Mammary epithelial cell (primary cell): Measurements from ENCODE around the gene THRA.

Experiments
- EZH2 ChIP-seq: IDR thresholded peaks from 2 replicates; pipeline ENCODE4 v1.6.1; 2012; ENCODE audit warnings: low read length, inconsistent platforms, borderline replicate concordance
- TF ChIP-seq, protein P1 (sequence below), 2 donors: IDR thresholded peaks in 1 of 2; conservative IDR thresholded peaks in 1 of 2; 2 replicates each; pipeline ENCODE4 v1.5.1; 2011 to 2012; ENCODE audit warnings: inconsistent platforms in 2 of 2, low read length in 2 of 2, mild to moderate bottlenecking in 2 of 2, control low read depth in 1 of 2, low read depth in 1 of 2; ENCODE audit not compliant: insufficient read depth in 1 of 2; ENCODE audit errors: extremely low read depth in 1 of 2

DNA sequence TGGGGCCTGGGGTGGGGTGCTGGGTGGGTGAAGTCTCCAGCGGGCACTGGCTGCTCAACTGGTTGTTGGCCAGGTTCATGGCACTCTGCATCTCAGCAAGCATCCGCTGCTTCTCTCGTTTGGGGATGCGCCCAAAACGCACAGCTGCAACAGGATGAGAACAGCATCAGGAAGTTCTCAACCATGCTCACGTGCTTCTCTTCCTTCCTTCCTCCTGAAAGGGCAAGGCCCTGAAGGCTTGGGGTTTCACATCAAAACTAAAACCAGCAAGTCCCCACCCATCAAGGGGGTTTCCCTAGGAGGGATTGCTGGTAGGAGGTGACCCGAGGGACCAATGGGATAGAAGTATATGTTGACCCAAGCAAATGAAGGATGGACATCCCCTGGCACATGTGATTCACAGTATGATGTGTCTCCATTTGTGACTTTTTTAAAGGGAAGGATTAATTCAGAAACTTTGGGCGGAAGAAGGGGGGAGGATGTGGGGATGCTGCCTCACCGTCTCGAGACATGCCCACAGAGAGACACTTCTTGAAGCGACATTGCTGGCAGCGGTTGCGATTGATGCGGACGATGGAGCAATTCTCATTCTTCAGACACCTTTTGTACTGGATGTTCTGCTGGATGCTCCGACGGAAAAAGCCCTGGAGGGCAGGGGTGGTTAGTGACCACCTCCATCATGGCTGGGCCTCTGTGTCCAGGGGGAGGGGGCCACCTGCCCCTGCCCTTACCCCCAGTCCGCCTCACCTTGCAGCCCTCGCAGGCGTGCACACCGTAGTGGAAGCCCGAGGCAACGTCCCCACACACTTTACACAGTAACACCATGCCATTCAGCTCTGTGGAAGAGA lies 33.4 kb downstream of the THRA start:
- no peak for TF ChIP-seq EZH2
- TF ChIP-seq, protein P1, sequence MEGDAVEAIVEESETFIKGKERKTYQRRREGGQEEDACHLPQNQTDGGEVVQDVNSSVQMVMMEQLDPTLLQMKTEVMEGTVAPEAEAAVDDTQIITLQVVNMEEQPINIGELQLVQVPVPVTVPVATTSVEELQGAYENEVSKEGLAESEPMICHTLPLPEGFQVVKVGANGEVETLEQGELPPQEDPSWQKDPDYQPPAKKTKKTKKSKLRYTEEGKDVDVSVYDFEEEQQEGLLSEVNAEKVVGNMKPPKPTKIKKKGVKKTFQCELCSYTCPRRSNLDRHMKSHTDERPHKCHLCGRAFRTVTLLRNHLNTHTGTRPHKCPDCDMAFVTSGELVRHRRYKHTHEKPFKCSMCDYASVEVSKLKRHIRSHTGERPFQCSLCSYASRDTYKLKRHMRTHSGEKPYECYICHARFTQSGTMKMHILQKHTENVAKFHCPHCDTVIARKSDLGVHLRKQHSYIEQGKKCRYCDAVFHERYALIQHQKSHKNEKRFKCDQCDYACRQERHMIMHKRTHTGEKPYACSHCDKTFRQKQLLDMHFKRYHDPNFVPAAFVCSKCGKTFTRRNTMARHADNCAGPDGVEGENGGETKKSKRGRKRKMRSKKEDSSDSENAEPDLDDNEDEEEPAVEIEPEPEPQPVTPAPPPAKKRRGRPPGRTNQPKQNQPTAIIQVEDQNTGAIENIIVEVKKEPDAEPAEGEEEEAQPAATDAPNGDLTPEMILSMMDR (conservative IDR thresholded peaks at IDR 0.05 in 1 of 2, IDR thresholded peaks at IDR 0.05 in 1 of 2; ENCODE audit: extremely low read depth in 1 of 2, insufficient read depth in 1 of 2, low read depth in 1 of 2, low read length in 2 of 2): no peak
